H1 (cell line): ENCODE data around the gene TGM3. TPM values are rescaled to one million over a fixed set of nuclear protein-coding genes. Genes with fewer than 3 reads are reported as not detected.

Experiments
- CTCF ChIA-PET: fragments of 300-600 bp; sonication (Branson Sonifier 250); formaldehyde crosslinking; loops from one replicate; lab custom pipeline; 2021; ENCODE audit not compliant: partially characterized antibody; lab: Charles Lee
- POLR2A ChIA-PET: fragments of 300-600 bp; sonication (Branson Sonifier 250); formaldehyde crosslinking; loops from one replicate; lab custom pipeline; 2021; ENCODE audit warnings: inconsistent platforms; ENCODE audit not compliant: partially characterized antibody; lab: Charles Lee
- DNase-seq, 2 experiments: peaks; one replicate each; pipeline versions ENCODE4 v3.0.0 to v3.0.0-alpha.2; 2010 to 2022; ENCODE audit warnings: low spot score in 2 of 2, low read depth in 1 of 2, mixed read lengths in 1 of 2
- FAIRE-seq: peaks from 2 replicates; lab custom pipeline; 2011; peaks lifted over from hg19 to GRCh38; lab: Jason Lieb, UNC
- H2AFZ ChIP-seq: 2 replicates; pipeline ENCODE4 v1.8.1; 2012; ENCODE audit warnings: low read length, inconsistent platforms
- H2AK5ac ChIP-seq: 2 replicates; pipeline ENCODE4 v1.6.1; 2013; ENCODE audit warnings: low read depth, low read length
- H2BK120ac ChIP-seq: replicated peaks from 2 replicates; pipeline ENCODE3; 2013; ENCODE audit warnings: low read depth, low read length, inconsistent platforms
- H2BK12ac ChIP-seq: 2 replicates; pipeline ENCODE4 v1.6.1; 2013; ENCODE audit warnings: low read depth, low read length
- H2BK15ac ChIP-seq: 2 replicates; pipeline ENCODE4 v1.6.1; 2013; ENCODE audit warnings: low read length
- H2BK20ac ChIP-seq: 2 replicates; pipeline ENCODE4 v1.6.1; 2013; ENCODE audit warnings: low read length
- H2BK5ac ChIP-seq: 2 replicates; pipeline ENCODE4 v1.6.1; 2013; ENCODE audit warnings: low read depth, low read length
- H3K14ac ChIP-seq: 2 replicates; pipeline ENCODE4 v1.6.1; 2013; ENCODE audit warnings: inconsistent platforms; ENCODE audit not compliant: insufficient read length
- H3K18ac ChIP-seq: 2 replicates; pipeline ENCODE4 v1.6.1; 2013; ENCODE audit warnings: low read length; ENCODE audit errors: extremely low read depth
- H3K23ac ChIP-seq: 2 replicates; pipeline ENCODE4 v1.6.1; 2013; ENCODE audit warnings: inconsistent platforms; ENCODE audit not compliant: insufficient read length
- H3K23me2 ChIP-seq: 2 replicates; pipeline ENCODE4 v1.6.1; 2013; ENCODE audit warnings: low read depth, low read length
- H3K27ac ChIP-seq: 2 replicates; pipeline ENCODE4 v1.6.1; 2011; ENCODE audit warnings: low read depth, low read length, inconsistent platforms
- H3K27me3 ChIP-seq, 4 experiments: replicated peaks in 1 of 4; 1 replicate in 1 of 4; 2 replicates in 3 of 4; pipeline versions ENCODE4 v1.6.1 to v1.8.1; 2011 to 2013; ENCODE audit warnings: low read length in 3 of 4, mild to moderate bottlenecking in 3 of 4, inconsistent platforms in 2 of 4, mixed read lengths in 2 of 4, moderate library complexity in 1 of 4; ENCODE audit not compliant: control insufficient read depth in 3 of 4, insufficient read depth in 3 of 4; ENCODE audit errors: extremely low read depth in 1 of 4
- H3K36me3 ChIP-seq, 4 experiments: 2 replicates each; pipeline versions ENCODE4 v1.6.1 to v1.8.1; 2011 to 2013; ENCODE audit warnings: mild to moderate bottlenecking in 4 of 4, low read length in 3 of 4, moderate library complexity in 2 of 4, control low read depth in 1 of 4, inconsistent platforms in 1 of 4; ENCODE audit not compliant: insufficient read depth in 4 of 4, control insufficient read depth in 2 of 4
- H3K4ac ChIP-seq: replicated peaks from 2 replicates; pipeline ENCODE3; 2013; ENCODE audit warnings: low read length, low read depth, mixed read lengths, inconsistent platforms; ENCODE audit not compliant: insufficient read length
- H3K4me1 ChIP-seq, 4 experiments: replicated peaks in 1 of 4; 1 replicate in 1 of 4; 2 replicates in 3 of 4; pipeline versions ENCODE4 v1.6.1 to v1.8.1; 2011 to 2013; ENCODE audit warnings: low read length in 3 of 4, inconsistent platforms in 2 of 4, mixed read lengths in 1 of 4; ENCODE audit not compliant: insufficient read depth in 4 of 4, control insufficient read depth in 3 of 4
- H3K4me2 ChIP-seq, 2 experiments: 2 replicates each; pipeline versions ENCODE4 v1.6.1 to v1.8.1; 2011 to 2013; ENCODE audit warnings: low read depth in 2 of 2, low read length in 2 of 2, control low read depth in 1 of 2, inconsistent platforms in 1 of 2, mild to moderate bottlenecking in 1 of 2; ENCODE audit not compliant: insufficient read depth in 1 of 2
- H3K4me3 ChIP-seq, 4 experiments: fragments of 200-600, 300-600 bp in 1 of 4; sonication (generic), shearing (Covaris generic), sonication (Bioruptor Twin) in 1 of 4; 2 replicates each; pipeline versions ENCODE4 v1.5.1 to v1.8.1; 2011 to 2016; ENCODE audit warnings: low read length in 4 of 4, low read depth in 3 of 4, control low read depth in 2 of 4, inconsistent platforms in 2 of 4, mild to moderate bottlenecking in 2 of 4, mixed read lengths in 1 of 4, moderate library complexity in 1 of 4; ENCODE audit not compliant: insufficient read depth in 2 of 4; ENCODE audit errors: extremely low read depth in 1 of 4
- H3K56ac ChIP-seq: replicated peaks from 2 replicates; pipeline ENCODE3; 2013; ENCODE audit warnings: low read depth, mild to moderate bottlenecking, mixed read lengths, low read length, inconsistent platforms; ENCODE audit not compliant: insufficient read length
- H3K79me1 ChIP-seq: 2 replicates; pipeline ENCODE4 v1.6.1; 2013; ENCODE audit warnings: low read depth, low read length, control low read depth
- H3K79me2 ChIP-seq, 2 experiments: 2 replicates each; pipeline versions ENCODE4 v1.6.1 to v1.8.1; 2012 to 2013; ENCODE audit warnings: low read length in 2 of 2, mild to moderate bottlenecking in 2 of 2, inconsistent platforms in 1 of 2; ENCODE audit not compliant: insufficient read depth in 2 of 2, control insufficient read depth in 1 of 2
- H3K9ac ChIP-seq, 4 experiments: replicated peaks in 1 of 4; 1 replicate in 1 of 4; 2 replicates in 3 of 4; pipeline versions ENCODE4 v1.6.1 to v1.8.1; 2011 to 2013; ENCODE audit warnings: low read depth in 3 of 4, low read length in 3 of 4, control low read depth in 2 of 4, mild to moderate bottlenecking in 2 of 4, moderate library complexity in 2 of 4, inconsistent platforms in 1 of 4; ENCODE audit errors: extremely low read depth in 1 of 4
- H3K9me3 ChIP-seq, 2 experiments: 2 replicates each; pipeline versions ENCODE4 v1.6.1 to v1.8.1; 2012 to 2013; ENCODE audit warnings: mild to moderate bottlenecking in 2 of 2, moderate library complexity in 2 of 2, control low read depth in 1 of 2, inconsistent platforms in 1 of 2, low read depth in 1 of 2, low read length in 1 of 2, mixed read lengths in 1 of 2; ENCODE audit not compliant: insufficient read depth in 2 of 2
- H4K20me1 ChIP-seq, 2 experiments: replicated peaks in 1 of 2; 2 replicates each; pipeline versions ENCODE3 to v1.8.1; 2011 to 2013; ENCODE audit warnings: inconsistent platforms in 2 of 2, low read length in 2 of 2, mild to moderate bottlenecking in 1 of 2; ENCODE audit not compliant: insufficient read depth in 2 of 2, control insufficient read depth in 1 of 2
- H4K5ac ChIP-seq: 2 replicates; pipeline ENCODE4 v1.6.1; 2013; ENCODE audit warnings: low read length, low read depth, mixed read lengths, inconsistent platforms; ENCODE audit not compliant: insufficient read length
- H4K8ac ChIP-seq: 2 replicates; pipeline ENCODE4 v1.8.0; 2013; ENCODE audit warnings: mild to moderate bottlenecking, moderate library complexity, low read length, inconsistent platforms; ENCODE audit not compliant: insufficient read depth; ENCODE audit errors: extremely low read depth
- H4K91ac ChIP-seq: replicated peaks from 2 replicates; pipeline ENCODE3; 2013; ENCODE audit warnings: low read length, mixed read lengths, inconsistent platforms; ENCODE audit not compliant: insufficient read length
- ATF3 ChIP-seq: IDR thresholded peaks from 2 replicates; pipeline ENCODE4 v1.6.1; 2011; ENCODE audit warnings: low read depth, mild to moderate bottlenecking, low read length; ENCODE audit not compliant: insufficient read depth
- BRCA1 ChIP-seq: IDR thresholded peaks from 2 replicates; pipeline ENCODE4 v1.6.1; 2012; ENCODE audit warnings: low read depth, low read length, improper control_type of control experiment
- CEBPB ChIP-seq: IDR thresholded peaks from 2 replicates; pipeline ENCODE4 v1.6.1; 2012; ENCODE audit warnings: low read depth, low read length
- CTCF ChIP-seq, 3 experiments: IDR thresholded peaks; 1 replicate in 2 of 3; 2 replicates in 1 of 3; pipeline versions ENCODE4 v1.5.1 to v1.6.1; 2011; ENCODE audit warnings: low read length in 3 of 3, mild to moderate bottlenecking in 3 of 3, inconsistent platforms in 2 of 3, low read depth in 1 of 3, moderate library complexity in 1 of 3; ENCODE audit not compliant: insufficient read depth in 1 of 3; ENCODE audit errors: control extremely low read depth in 1 of 3
- FOSL1 ChIP-seq: IDR thresholded peaks from 2 replicates; pipeline ENCODE4 v1.6.1; 2011; ENCODE audit warnings: mild to moderate bottlenecking, low read depth, low read length, moderate library complexity; ENCODE audit not compliant: insufficient read depth
- GABPA ChIP-seq: IDR thresholded peaks from 2 replicates; pipeline ENCODE4 v1.6.1; 2011; ENCODE audit warnings: mild to moderate bottlenecking, low read length, moderate library complexity, borderline replicate concordance; ENCODE audit not compliant: insufficient read depth
- HDAC6 ChIP-seq: IDR thresholded peaks from one replicate; pipeline ENCODE4 v1.7.1; 2012; ENCODE audit warnings: low read depth, mild to moderate bottlenecking, inconsistent platforms, low read length, moderate library complexity
- MAFK ChIP-seq: IDR thresholded peaks from 2 replicates; pipeline ENCODE4 v1.6.1; 2012; ENCODE audit warnings: low read depth, mild to moderate bottlenecking, improper control_type of control experiment, low read length
- NANOG ChIP-seq: IDR thresholded peaks from 2 replicates; pipeline ENCODE4 v1.6.1; 2011; ENCODE audit warnings: low read length, low read depth, mild to moderate bottlenecking, inconsistent platforms; ENCODE audit not compliant: insufficient read depth, poor library complexity, severe bottlenecking
- POLR2AphosphoS5 ChIP-seq: IDR thresholded peaks from 2 replicates; pipeline ENCODE4 v1.6.1; 2011; ENCODE audit warnings: low read depth, low read length
- WGBS, 2 experiments: shearing (Covaris generic) in 1 of 2; methylation state at CpG; one replicate each; pipeline versions ENCODE4 v1.1.6 to v1.1.7; 2013 to 2015; ENCODE audit warnings: low lambda C conversion rate in 2 of 2, mixed read lengths in 2 of 2, inconsistent platforms in 1 of 2, low coverage in 1 of 2, missing lambda C conversion rate in 1 of 2; ENCODE audit not compliant: insufficient replicate concordance in 2 of 2, insufficient coverage in 1 of 2, insufficient read length in 1 of 2; ENCODE audit errors: extremely low coverage in 1 of 2, missing lambda C conversion rate in 1 of 2; 5-methylcytosine and 5-hydroxymethylcytosine counted together
- polyA plus RNA-seq, 7 experiments: library from polyadenylated mRNA; depleted of rRNA in 3 of 7; stranded (reverse) in 5 of 7; unstranded in 2 of 7; fragments of >200 nt in 5 of 7; fragments of 200-250 nt in 2 of 7; gene quantifications; 1 replicate in 5 of 7; 2 replicates in 1 of 7; 4 replicates in 1 of 7; pipeline versions ENCODE4 v1.2.1 to v1.2.3, GENCODE V29; 2011 to 2013; ENCODE audit warnings: missing spikeins in 2 of 7, mixed read lengths in 2 of 7
- total RNA-seq: library from RNA; stranded (reverse); fragmentation: NEBNext Ultra II Directional; extraction: Animal tissue kit (Norgen Biotek cat#: 25700); gene quantifications from 2 replicates; pipeline ENCODE4 v1.2.1, GENCODE V29; 2021

The TGM3 gene
- total and polyA plus RNA-seq, 2 of the 8 experiments (the other 6 are each of a cell fraction or from before 2014, with no cell fraction given): 0.12 TPM; not detected in 1

DNA sequence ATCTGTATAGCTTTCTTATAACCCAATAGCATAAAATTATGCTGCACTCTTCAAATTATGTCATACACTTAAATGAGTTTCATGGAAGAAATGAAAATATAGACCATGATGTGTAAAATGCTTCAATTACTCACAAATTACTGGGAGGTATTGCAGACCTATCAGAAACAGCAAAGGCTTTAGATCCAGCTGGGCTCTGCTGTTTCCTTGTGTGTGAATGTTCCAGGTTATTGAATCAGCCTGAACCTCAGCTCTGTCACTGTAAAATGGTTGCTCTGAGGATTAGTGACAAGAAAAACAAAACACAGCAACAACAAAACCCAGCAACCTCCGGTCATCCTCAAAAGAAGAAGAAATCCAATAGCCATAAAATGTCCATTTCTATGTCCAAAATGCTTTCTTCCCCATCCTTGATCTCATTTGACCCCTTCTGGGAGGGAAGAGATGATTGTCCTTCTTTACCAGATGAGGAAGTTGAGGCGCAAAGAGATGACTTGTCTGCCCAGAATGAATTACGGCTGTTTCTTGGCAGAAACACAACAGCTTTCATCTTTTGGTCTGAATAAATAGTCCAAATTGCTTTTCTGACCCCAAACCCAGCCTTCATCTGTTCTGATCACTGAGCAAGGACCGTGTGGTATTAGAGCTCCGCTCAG, 42.7 kb downstream of the TGM3 start:
- Histone ChIP-seq H3K14ac (no peak overlapping the region), H2BK15ac (no peak overlapping the region), H2BK12ac (no peak overlapping the region), H3K4me2 (no peak overlapping the region), H3K9me3 (no peaks in the 10 kb centered on the region), H3K27me3 (no peaks in the 10 kb centered on the region), H3K18ac (no peak overlapping the region), H2AFZ (no peak overlapping the region), H3K23me2 (no peaks in the 10 kb centered on the region), H3K79me2 (no peaks in the 10 kb centered on the region), H4K91ac (no peak overlapping the region), H4K8ac (no peak overlapping the region), H3K9ac (no peak overlapping the region), H2AK5ac (no peak overlapping the region), H4K20me1 (no peaks in the 10 kb centered on the region), H3K4ac (no peak overlapping the region), H3K36me3 (no peaks in the 10 kb centered on the region), H3K23ac (no peak overlapping the region), H3K79me1 (no peaks in the 10 kb centered on the region), H2BK20ac (no peak overlapping the region), H3K4me1 (no peaks in the 10 kb centered on the region), H3K27ac (no peak overlapping the region), H3K56ac (no peak overlapping the region), H4K5ac (no peak overlapping the region), H3K4me3 (no peak overlapping the region), H2BK120ac (no peak overlapping the region), H2BK5ac (no peak overlapping the region)
- ChIA-PET CTCF (interaction anchor here (0.6 to 4.6 kb wide), 7 partner anchors 9 to 130 kb away, joined by 3 to 31 read pairs (median 4); no protein-coding TSS in a partner anchor), POLR2A (no interaction called here)
- WGBS, 2 experiments: 97% methylated on average over 5 of the region's 5 CpGs; no CpG with 5 or more reads in 1 of the 2 experiments
- DNase-seq (no peak), FAIRE-seq (no peak)
- TF ChIP-seq GABPA (no peak), CTCF (IDR thresholded peaks at IDR 0.05; ENCODE audit: control extremely low read depth in 1 of 3, insufficient read depth in 1 of 3, low read depth in 1 of 3, low read length in 3 of 3) (no peak), NANOG (no peak), BRCA1 (no peak), POLR2AphosphoS5 (no peak), ATF3 (no peak), FOSL1 (no peak), CEBPB (no peak), HDAC6 (no peak), MAFK (no peak)
